B cell (primary cell): ENCODE results near the gene GPLD1. TPM values are rescaled to one million over a fixed set of nuclear protein-coding genes. Genes with fewer than 3 reads are reported as not detected.

Experiments used
- ATAC-seq: fragments of 200-7000 bp; cut with Tn5 transposase; one replicate; pipeline ENCODE4 v1.10.0; 2021; ENCODE audit warnings: low read depth, mild to moderate bottlenecking, moderate number of reproducible peaks, moderate library complexity
- CTCF ChIA-PET: fragments of 350-600 bp; sonication (Branson Sonifier 250); formaldehyde crosslinking; loops from one replicate; lab custom pipeline; 2021; ENCODE audit warnings: antibody characterized with exemption, inconsistent platforms; lab: Charles Lee
- POLR2A ChIA-PET: fragments of 350-600 bp; sonication (Branson Sonifier 250); formaldehyde crosslinking; loops from one replicate; lab custom pipeline; 2021; ENCODE audit warnings: antibody characterized with exemption; lab: Charles Lee
- DNase-seq: peaks from one replicate; pipeline ENCODE4 v3.0.0; 2013
- H2AFZ ChIP-seq: 2 replicates; pipeline ENCODE4 v1.6.1; 2012; ENCODE audit warnings: mild to moderate bottlenecking, low read depth, low read length; ENCODE audit not compliant: insufficient read depth, poor library complexity, severe bottlenecking
- H3K27ac ChIP-seq, 2 donors: 1 replicate in 1 of 2; 2 replicates in 1 of 2; pipeline ENCODE4 v1.5.1; 2012 to 2013; ENCODE audit warnings: low read length in 2 of 2, mild to moderate bottlenecking in 2 of 2, moderate library complexity in 1 of 2
- H3K27me3 ChIP-seq, 4 experiments: fragments of 200-600 bp in 1 of 4; sonication (generic) in 1 of 4; replicated peaks in 1 of 4; 1 replicate in 2 of 4; 2 replicates in 2 of 4; pipeline versions ENCODE4 v1.6.1 to v1.7.0; 2013 to 2016; ENCODE audit warnings: low read length in 3 of 4, mild to moderate bottlenecking in 2 of 4, mixed read lengths in 1 of 4, moderate library complexity in 1 of 4; ENCODE audit not compliant: insufficient read depth in 4 of 4, control insufficient read depth in 3 of 4; ENCODE audit errors: control extremely low read depth in 1 of 4
- H3K36me3 ChIP-seq, 2 experiments: replicated peaks in 1 of 2; 1 replicate in 1 of 2; 2 replicates in 1 of 2; pipeline versions ENCODE4 v1.6.1 to v1.7.1; 2013; ENCODE audit warnings: low read length in 1 of 2; ENCODE audit not compliant: insufficient read depth in 2 of 2, control insufficient read depth in 1 of 2; ENCODE audit errors: control extremely low read depth in 1 of 2, extremely low read depth in 1 of 2
- H3K4me1 ChIP-seq, 2 donors: fragments of 200-600 bp in 1 of 2; sonication (generic) in 1 of 2; 1 replicate in 1 of 2; 2 replicates in 1 of 2; pipeline versions ENCODE4 v1.5.1 to v1.6.1; 2013 to 2017; ENCODE audit warnings: low read length in 2 of 2; ENCODE audit not compliant: control insufficient read depth in 2 of 2, insufficient read depth in 2 of 2
- H3K4me2 ChIP-seq: replicated peaks from 2 replicates; pipeline ENCODE3; 2012; ENCODE audit warnings: mild to moderate bottlenecking, low read depth, low read length; ENCODE audit not compliant: poor library complexity, severe bottlenecking
- H3K4me3 ChIP-seq, 5 experiments: fragments of 200-600 bp in 1 of 5; sonication (generic) in 1 of 5; 1 replicate in 3 of 5; 2 replicates in 2 of 5; pipeline versions ENCODE4 v1.5.1 to v1.7.0; 2011 to 2016; ENCODE audit warnings: low read length in 4 of 5, mild to moderate bottlenecking in 4 of 5, low read depth in 2 of 5, control low read depth in 1 of 5, moderate library complexity in 1 of 5; ENCODE audit not compliant: insufficient read depth in 1 of 5; ENCODE audit errors: control extremely low read depth in 1 of 5, extremely low read depth in 1 of 5
- H3K79me2 ChIP-seq: fragments of 200-600 bp; sonication (generic); one replicate; pipeline ENCODE4 v1.6.0; 2016; ENCODE audit warnings: low read length; ENCODE audit not compliant: control insufficient read depth, insufficient read depth
- H3K9ac ChIP-seq: fragments of 200-600 bp; sonication (generic); 2 replicates; pipeline ENCODE4 v1.6.1; 2017; ENCODE audit warnings: mild to moderate bottlenecking, low read length, moderate library complexity
- H3K9me3 ChIP-seq, 3 donors: one replicate each; pipeline versions ENCODE4 v1.6.1 to v1.7.1; 2013; ENCODE audit warnings: low read length in 2 of 3; ENCODE audit not compliant: control insufficient read depth in 2 of 3, insufficient read depth in 1 of 3; ENCODE audit errors: control extremely low read depth in 1 of 3
- H4K20me1 ChIP-seq: 2 replicates; pipeline ENCODE4 v1.6.0; 2012; ENCODE audit warnings: mild to moderate bottlenecking, low read length; ENCODE audit not compliant: insufficient read depth, control insufficient read depth, poor library complexity, severe bottlenecking
- H3K27ac Mint-ChIP-seq: one replicate; pipeline ENCODE4 v1.8.0; 2021; ENCODE audit warnings: mixed read lengths
- H3K27me3 Mint-ChIP-seq: one replicate; pipeline ENCODE4 v1.8.0; 2021; ENCODE audit warnings: mixed read lengths
- H3K4me1 Mint-ChIP-seq: one replicate; pipeline ENCODE4 v1.8.0; 2021; ENCODE audit warnings: mixed read lengths
- H3K4me3 Mint-ChIP-seq: one replicate; pipeline ENCODE4 v1.8.0; 2021; ENCODE audit warnings: mixed read lengths
- H3K9me3 Mint-ChIP-seq: one replicate; pipeline ENCODE4 v1.8.0; 2022; ENCODE audit warnings: mixed read lengths; ENCODE audit not compliant: insufficient read depth
- CTCF ChIP-seq: fragments of 200-600 bp; IDR thresholded peaks from one replicate; pipeline ENCODE4 v1.8.0; 2022; ENCODE audit warnings: antibody characterized with exemption, mild to moderate bottlenecking
- EZH2 ChIP-seq: IDR thresholded peaks from 2 replicates; pipeline ENCODE4 v1.6.1; 2012; ENCODE audit warnings: borderline replicate concordance, low read depth, mild to moderate bottlenecking, moderate library complexity, low read length; ENCODE audit not compliant: insufficient read depth, poor library complexity, severe bottlenecking
- WGBS: methylation state at CpG from one replicate; pipeline ENCODE4 v1.1.5; 2013; ENCODE audit warnings: missing lambda C conversion rate; ENCODE audit not compliant: insufficient coverage; 5-methylcytosine and 5-hydroxymethylcytosine counted together
- intact Hi-C: fragments of 100-400 bp; cut with micrococcal nuclease; formaldehyde crosslinking; loops from one replicate; pipeline ENCODE4 v1.10.0; 2022
- polyA plus RNA-seq: library from polyadenylated mRNA; depleted of rRNA; stranded (reverse); fragments of >200 nt; gene quantifications from 2 replicates; pipeline ENCODE4 v1.2.3, GENCODE V29; 2012
- total RNA-seq, 2 donors: library from RNA; stranded (reverse); fragments of 120-200 nt in 1 of 2; gene quantifications; 1 replicate in 1 of 2; 2 replicates in 1 of 2; pipeline versions ENCODE4 v1.2.3 to v1.2.4, GENCODE V29; 2013 to 2022

Gene GPLD1
- total and polyA plus RNA-seq, 2 donors (not counting 1 experiment from before 2014, with no cell fraction given) = 1.9 to 7.0 TPM

- H3K9me3 ChIP-seq = no peaks in the 10 kb centered on the region
- intact Hi-C loops = no loop called here
- H3K4me1 ChIP-seq = no peaks in the 10 kb centered on the region
- no peak overlapping the region for H3K27ac ChIP-seq
- H3K27ac Mint-ChIP-seq = no peak overlapping the region
- ATAC-seq (no peak), DNase-seq (no peak)
- POLR2A ChIA-PET = no interaction called here
- H4K20me1 ChIP-seq = no peaks in the 10 kb centered on the region
- H3K4me2 ChIP-seq = no peak overlapping the region
- H3K9ac ChIP-seq = no peak overlapping the region
- H3K4me1 Mint-ChIP-seq = no peaks in the 10 kb centered on the region
- no peaks in the 10 kb centered on the region for H3K79me2 ChIP-seq
- no peak overlapping the region for H2AFZ ChIP-seq
- TF ChIP-seq CTCF (no peak), EZH2 (no peak)
- H3K4me3 Mint-ChIP-seq = no peak overlapping the region
- no peak overlapping the region for H3K4me3 ChIP-seq
- CTCF ChIA-PET = no interaction called here
- peaks cover 0 to 4% (median 0%) of the 10 kb centered on the region in 4 experiments for H3K27me3 ChIP-seq
- no peaks in the 10 kb centered on the region for H3K36me3 ChIP-seq
- WGBS = no CpG with 5 or more reads among the region's 1 CpG
- H3K27me3 Mint-ChIP-seq = peaks cover 12% of the 10 kb centered on the region
- no peaks in the 10 kb centered on the region for H3K9me3 Mint-ChIP-seq
Observed at GRCh38 chr6:24382220-24382540, 107.2 kb downstream of the GPLD1 start.

DNA sequence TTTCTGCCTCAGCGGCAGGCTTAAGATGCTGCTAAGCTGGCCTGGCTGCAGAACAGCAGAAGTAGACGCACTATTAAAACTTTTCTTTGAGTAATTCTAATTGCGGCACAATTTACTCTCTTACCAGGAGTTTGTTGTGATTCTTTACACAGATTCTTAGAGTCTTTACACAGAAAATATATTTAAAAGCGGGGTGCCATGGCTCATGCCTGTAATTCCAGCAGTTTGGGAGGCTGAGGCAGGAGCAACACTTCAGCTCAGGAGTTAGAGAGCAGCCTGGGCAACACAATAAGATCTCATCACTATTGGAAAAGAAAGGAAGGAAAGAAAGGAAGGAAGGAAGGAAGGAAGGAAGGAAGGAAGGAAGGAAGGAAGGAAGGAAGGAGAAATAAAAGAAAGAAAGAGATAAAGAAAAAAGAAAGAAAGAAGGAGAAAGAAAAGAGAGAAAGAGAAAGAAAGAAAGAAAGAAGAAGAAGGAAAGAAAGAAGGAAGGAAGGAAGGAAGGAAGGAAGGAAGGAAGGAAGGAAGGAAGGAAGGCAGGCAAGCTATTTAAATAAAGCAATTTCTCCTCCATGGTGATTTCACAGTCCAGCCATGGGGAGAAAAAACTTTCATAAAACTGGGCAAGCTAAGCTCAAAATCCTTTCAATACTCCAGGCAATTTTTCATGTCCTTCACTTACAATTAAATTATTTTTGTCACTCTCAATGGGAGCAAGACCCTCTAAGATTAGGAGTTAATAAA lies 107.7 kb downstream of the GPLD1 start:
- no peak overlapping the region for H3K27ac Mint-ChIP-seq
- intact Hi-C loops = no loop called here
- H2AFZ ChIP-seq = no peak overlapping the region
- 89% methylated on average over 1 of the region's 4 CpGs for WGBS
- H3K4me1 ChIP-seq = no peaks in the 10 kb centered on the region
- no peaks in the 10 kb centered on the region for H4K20me1 ChIP-seq
- CTCF ChIA-PET = no interaction called here
- TF ChIP-seq EZH2 = no peak
- H3K27me3 Mint-ChIP-seq = peaks cover 16% of the 10 kb centered on the region
- H3K4me1 Mint-ChIP-seq = no peaks in the 10 kb centered on the region
- H3K27ac ChIP-seq = no peak overlapping the region
- H3K4me3 Mint-ChIP-seq = no peak overlapping the region
- no peak overlapping the region for H3K4me2 ChIP-seq
- H3K9me3 Mint-ChIP-seq = no peaks in the 10 kb centered on the region
- POLR2A ChIA-PET = no interaction called here
- no peaks in the 10 kb centered on the region for H3K79me2 ChIP-seq
- no peak overlapping the region for H3K9ac ChIP-seq
- H3K9me3 ChIP-seq = no peaks in the 10 kb centered on the region
- DNase-seq = no peak
- ATAC-seq = no peak
- no peak overlapping the region for H3K4me3 ChIP-seq
- H3K27me3 ChIP-seq = peaks cover 0 to 4% (median 0%) of the 10 kb centered on the region in 4 experiments
- H3K36me3 ChIP-seq = no peaks in the 10 kb centered on the region
